Large intestine (tissue), 3 donors: ENCODE measurements around the gene PRKAR1B. TPM values are rescaled to one million over a fixed set of nuclear protein-coding genes. Genes with fewer than 3 reads are reported as not detected.
A peak's percentile ranks its signal among the peaks of the same experiment; 100 is the strongest.

Source experiments
- DNase-seq, 2 donors: peaks; one replicate each; pipeline versions ENCODE4 v3.0.0 to v3.0.0-alpha.2; 2013
- H3K27ac ChIP-seq: one replicate; pipeline ENCODE4 v1.5.1; 2013; ENCODE audit warnings: low read length
- H3K27me3 ChIP-seq: 2 replicates; pipeline ENCODE4 v1.6.1; 2013; ENCODE audit warnings: low read length; ENCODE audit not compliant: control insufficient read depth, insufficient read depth
- H3K36me3 ChIP-seq: 2 replicates; pipeline ENCODE4 v1.6.1; 2013; ENCODE audit warnings: low read length; ENCODE audit not compliant: control insufficient read depth, insufficient read depth
- H3K4me1 ChIP-seq: one replicate; pipeline ENCODE4 v1.6.1; 2013; ENCODE audit warnings: low read length; ENCODE audit not compliant: control insufficient read depth, insufficient read depth
- H3K4me3 ChIP-seq: one replicate; pipeline ENCODE4 v1.5.1; 2013; ENCODE audit warnings: low read length
- H3K9me3 ChIP-seq: one replicate; pipeline ENCODE4 v1.6.1; 2013; ENCODE audit warnings: mild to moderate bottlenecking, low read depth, low read length, moderate library complexity; ENCODE audit not compliant: control insufficient read depth
- WGBS: methylation state at CpG from one replicate; pipeline ENCODE4 v1.1.5; 2013; ENCODE audit warnings: low lambda C conversion rate; ENCODE audit not compliant: insufficient coverage; 5-methylcytosine and 5-hydroxymethylcytosine counted together
- polyA plus RNA-seq: library from polyadenylated mRNA; unstranded; fragments of 120-200 nt; gene quantifications from one replicate; pipeline ENCODE4 v1.2.1, GENCODE V29; 2013

PRKAR1B gene
- polyA plus RNA-seq, 1 donor, result 34.8 TPM

- Histone ChIP-seq H3K4me1 (peaks cover 51% of the 10 kb centered on the region), H3K4me3 (peak overlapping the region; percentile 87), H3K27ac (peak overlapping the region; percentile 96), H3K27me3 (peaks cover 25% of the 10 kb centered on the region), H3K36me3 (peaks cover 24% of the 10 kb centered on the region), H3K9me3 (peaks cover 16% of the 10 kb centered on the region)
- WGBS, result no CpG with 5 or more reads among the region's 70 CpGs
- peak in 1 of 2 donors; percentile 75 for DNase-seq
These were observed 209.1 kb downstream of the PRKAR1B start for GRCh38 chr7:517774-518629.

- H3K27ac ChIP-seq, result peak overlapping the region; percentile 96
- no CpG with 5 or more reads among the region's 83 CpGs for WGBS
- DNase-seq, result peak; percentile 68 to 89
- peaks cover 9% of the 10 kb centered on the region for H3K9me3 ChIP-seq
- peaks cover 56% of the 10 kb centered on the region for H3K4me1 ChIP-seq
- peaks cover 15% of the 10 kb centered on the region for H3K27me3 ChIP-seq
- peaks cover 33% of the 10 kb centered on the region for H3K36me3 ChIP-seq
- peak overlapping the region; percentile 87 for H3K4me3 ChIP-seq
These were observed 210.2 kb downstream of the PRKAR1B start for GRCh38 chr7:516606-517456.

GRCh38 chr7:516216-516605, 210.9 kb downstream of the PRKAR1B start:
- H3K27ac ChIP-seq, result peak overlapping the region; percentile 96
- peak overlapping the region; percentile 87 for H3K4me3 ChIP-seq
- H3K4me1 ChIP-seq, result peaks cover 56% of the 10 kb centered on the region
- H3K9me3 ChIP-seq, result peaks cover 7% of the 10 kb centered on the region
- peak in 1 of 2 donors; percentile 49 for DNase-seq
- peaks cover 8% of the 10 kb centered on the region for H3K27me3 ChIP-seq
- 0% methylated on average over 1 of the region's 13 CpGs for WGBS
- H3K36me3 ChIP-seq, result peaks cover 39% of the 10 kb centered on the region

GRCh38 chr7:515628-516027, 211.5 kb downstream of the PRKAR1B start:
- WGBS, result no CpG with 5 or more reads among the region's 10 CpGs

GRCh38 chr7:514651-515598, 212.2 kb downstream of the PRKAR1B start:
- DNase-seq, result peak; percentile 67 to 78
- H3K36me3 ChIP-seq, result peaks cover 47% of the 10 kb centered on the region
- peaks cover 3% of the 10 kb centered on the region for H3K9me3 ChIP-seq
- H3K27ac ChIP-seq, result peak overlapping the region; percentile 96
- H3K4me1 ChIP-seq, result peaks cover 51% of the 10 kb centered on the region
- WGBS, result no CpG with 5 or more reads among the region's 25 CpGs
- peak overlapping the region; percentile 87 for H3K4me3 ChIP-seq
- H3K27me3 ChIP-seq, result no peaks in the 10 kb centered on the region

More at GRCh38 chr7:515628-516027, 211.5 kb downstream of the PRKAR1B start:
- Histone ChIP-seq H3K9me3 (peaks cover 5% of the 10 kb centered on the region), H3K4me3 (peak overlapping the region; percentile 87), H3K27me3 (peaks cover 2% of the 10 kb centered on the region), H3K27ac (peak overlapping the region; percentile 96), H3K36me3 (peaks cover 44% of the 10 kb centered on the region), H3K4me1 (peaks cover 54% of the 10 kb centered on the region)
- DNase-seq, result no peak

GRCh38 chr7:514242-514641, 212.8 kb downstream of the PRKAR1B start:
- peaks cover 3% of the 10 kb centered on the region for H3K9me3 ChIP-seq
- peaks cover 53% of the 10 kb centered on the region for H3K36me3 ChIP-seq
- WGBS, result no CpG with 5 or more reads among the region's 10 CpGs
- H3K4me1 ChIP-seq, result peaks cover 55% of the 10 kb centered on the region
- H3K27ac ChIP-seq, result peak overlapping the region; percentile 96
- no peaks in the 10 kb centered on the region for H3K27me3 ChIP-seq
- H3K4me3 ChIP-seq, result no peak overlapping the region
- no peak for DNase-seq

- peaks cover 3% of the 10 kb centered on the region for H3K9me3 ChIP-seq
- H3K27ac ChIP-seq, result peak overlapping the region; percentile 96
- no peak for DNase-seq
- H3K4me1 ChIP-seq, result peaks cover 61% of the 10 kb centered on the region
- WGBS, result no CpG with 5 or more reads among the region's 20 CpGs
- H3K36me3 ChIP-seq, result peaks cover 59% of the 10 kb centered on the region
- H3K4me3 ChIP-seq, result no peak overlapping the region
- H3K27me3 ChIP-seq, result no peaks in the 10 kb centered on the region
These were observed 213.4 kb downstream of the PRKAR1B start for GRCh38 chr7:513521-514166.

- no peak overlapping the region for H3K4me3 ChIP-seq
- H3K36me3 ChIP-seq, result peaks cover 65% of the 10 kb centered on the region
- H3K27me3 ChIP-seq, result no peaks in the 10 kb centered on the region
- H3K27ac ChIP-seq, result peak overlapping the region; percentile 96
- DNase-seq, result peak in 1 of 2 donors; percentile 45
- whole genome bisulfite sequencing, result no CpG with 5 or more reads among the region's 32 CpGs
- peaks cover 69% of the 10 kb centered on the region for H3K4me1 ChIP-seq
- H3K9me3 ChIP-seq, result peaks cover 3% of the 10 kb centered on the region
These were observed 214.4 kb downstream of the PRKAR1B start for GRCh38 chr7:512541-513311.

GRCh38 chr7:512146-512510, 215.0 kb downstream of the PRKAR1B start:
- H3K36me3 ChIP-seq, result peaks cover 71% of the 10 kb centered on the region
- H3K4me1 ChIP-seq, result peaks cover 75% of the 10 kb centered on the region
- peak in 1 of 2 donors; percentile 47 for DNase-seq
- no peak overlapping the region for H3K4me3 ChIP-seq
- no CpG with 5 or more reads among the region's 19 CpGs for WGBS
- H3K27ac ChIP-seq, result peak overlapping the region; percentile 96
- no peaks in the 10 kb centered on the region for H3K27me3 ChIP-seq
- peaks cover 3% of the 10 kb centered on the region for H3K9me3 ChIP-seq
